ENCODE results near the gene GLRA1. TPM values are rescaled to one million over a fixed set of nuclear protein-coding genes. Genes with fewer than 3 reads are reported as not detected.

The GLRA1 gene
- total and polyA plus RNA-seq, 2 donors from 2014 or later = not detected

GRCh38 chr5:151892393-151892792, 32.3 kb downstream of the GLRA1 start:
- H3K36me3 ChIP-seq (ENCODE audit: control insufficient read depth in 2 of 3, insufficient read depth in 3 of 3, low read length in 3 of 3) = no peaks in the 10 kb centered on the region
- FAIRE-seq (no peak), DNase-seq (no peak)
- H3K4me1 ChIP-seq (ENCODE audit: control insufficient read depth in 2 of 3, insufficient read depth in 2 of 3, low read depth in 1 of 3, low read length in 3 of 3) = no peaks in the 10 kb centered on the region
- H3K9me3 ChIP-seq (ENCODE audit: control insufficient read depth in 2 of 3, insufficient read depth in 1 of 3, low read length in 3 of 3) = no peaks in the 10 kb centered on the region
- no peaks in the 10 kb centered on the region for H3K27me3 ChIP-seq (ENCODE audit: control insufficient read depth, insufficient read depth, low read length)
- TF ChIP-seq CTCF (IDR thresholded peaks at IDR 0.05; ENCODE audit: borderline replicate concordance, extremely low read depth, insufficient read depth) = no peak
- no peak overlapping the region for H3K9ac ChIP-seq (ENCODE audit: low read length in 3 of 3)
- no peak overlapping the region for H3K27ac ChIP-seq (ENCODE audit: low read depth in 2 of 2, low read length in 2 of 2)
- intact Hi-C loops (cut with DNase I) = no loop called here
- H3K4me3 ChIP-seq (ENCODE audit: low read length in 3 of 3) = no peak overlapping the region

GRCh38 chr5:151890299-151890698, 34.4 kb downstream of the GLRA1 start:
- intact Hi-C loops (cut with DNase I) = no loop called here
- Histone ChIP-seq H3K9me3 (ENCODE audit: control insufficient read depth in 2 of 3, insufficient read depth in 1 of 3, low read length in 3 of 3) (no peaks in the 10 kb centered on the region), H3K27me3 (ENCODE audit: control insufficient read depth, insufficient read depth, low read length) (no peaks in the 10 kb centered on the region), H3K4me3 (ENCODE audit: low read length in 3 of 3) (no peak overlapping the region), H3K4me1 (ENCODE audit: control insufficient read depth in 2 of 3, insufficient read depth in 2 of 3, low read depth in 1 of 3, low read length in 3 of 3) (no peaks in the 10 kb centered on the region), H3K36me3 (ENCODE audit: control insufficient read depth in 2 of 3, insufficient read depth in 3 of 3, low read length in 3 of 3) (no peaks in the 10 kb centered on the region), H3K27ac (ENCODE audit: low read depth in 2 of 2, low read length in 2 of 2) (no peak overlapping the region), H3K9ac (ENCODE audit: low read length in 3 of 3) (no peak overlapping the region)
- DNase-seq = no peak
- FAIRE-seq = no peak
- TF ChIP-seq CTCF (IDR thresholded peaks at IDR 0.05; ENCODE audit: borderline replicate concordance, extremely low read depth, insufficient read depth) = no peak

- no peak overlapping the region for H3K27ac ChIP-seq (ENCODE audit: low read depth in 2 of 2, low read length in 2 of 2)
- H3K9ac ChIP-seq (ENCODE audit: low read length in 3 of 3) = no peak overlapping the region
- no peak overlapping the region for H3K4me3 ChIP-seq (ENCODE audit: low read length in 3 of 3)
- no peaks in the 10 kb centered on the region for H3K9me3 ChIP-seq (ENCODE audit: control insufficient read depth in 2 of 3, insufficient read depth in 1 of 3, low read length in 3 of 3)
- no peaks in the 10 kb centered on the region for H3K36me3 ChIP-seq (ENCODE audit: control insufficient read depth in 2 of 3, insufficient read depth in 3 of 3, low read length in 3 of 3)
- H3K27me3 ChIP-seq (ENCODE audit: control insufficient read depth, insufficient read depth, low read length) = no peaks in the 10 kb centered on the region
- FAIRE-seq = no peak
- H3K4me1 ChIP-seq (ENCODE audit: control insufficient read depth in 2 of 3, insufficient read depth in 2 of 3, low read depth in 1 of 3, low read length in 3 of 3) = no peaks in the 10 kb centered on the region
- no peak for DNase-seq
- intact Hi-C loops (cut with DNase I) = no loop called here
- no peak for TF ChIP-seq CTCF (IDR thresholded peaks at IDR 0.05; ENCODE audit: borderline replicate concordance, extremely low read depth, insufficient read depth)
These were observed 35.0 kb downstream of the GLRA1 start for GRCh38 chr5:151889614-151890013.
